Measurements from ENCODE around the gene SGCD.

SGCD gene

GRCh38 chr5:156363861-156364260, 36.9 kb downstream of the SGCD start:
- no peak for DNase-seq

GRCh38 chr5:156366521-156366920, 39.6 kb downstream of the SGCD start:
- no peak for DNase-seq

GRCh38 chr5:156367597-156367996, 40.6 kb downstream of the SGCD start:
- DNase-seq = no peak

DNA sequence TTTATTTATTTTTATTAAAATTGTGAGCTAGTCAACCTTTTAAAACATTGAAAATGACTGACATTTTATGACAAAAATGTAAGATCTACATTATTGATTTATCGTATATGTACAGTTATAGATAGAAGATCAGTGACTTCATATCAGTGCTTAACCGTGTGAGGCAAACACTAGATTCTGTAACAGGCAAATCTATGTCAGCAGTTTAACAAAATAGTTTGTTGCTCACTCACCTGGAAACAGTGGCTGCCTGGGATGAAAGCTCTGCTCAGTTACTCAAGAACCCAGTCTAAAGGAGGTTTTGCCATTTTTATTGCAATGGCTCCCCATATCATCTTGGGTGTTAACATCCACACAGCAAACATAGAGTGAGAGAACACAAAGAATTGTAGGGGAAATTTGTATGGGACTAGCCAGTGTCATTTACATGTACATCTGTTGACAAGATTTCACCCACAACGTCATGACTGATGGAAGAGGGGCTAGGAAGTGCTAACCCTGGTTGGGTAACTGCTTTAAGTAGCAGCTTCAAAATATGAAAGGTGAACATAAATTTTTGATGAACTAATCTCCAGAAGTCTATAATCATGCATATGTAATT, 49.0 kb downstream of the SGCD start:
- DNase-seq = no peak

GRCh38 chr5:156376751-156377150, 49.8 kb downstream of the SGCD start:
- DNase-seq = no peak

DNA sequence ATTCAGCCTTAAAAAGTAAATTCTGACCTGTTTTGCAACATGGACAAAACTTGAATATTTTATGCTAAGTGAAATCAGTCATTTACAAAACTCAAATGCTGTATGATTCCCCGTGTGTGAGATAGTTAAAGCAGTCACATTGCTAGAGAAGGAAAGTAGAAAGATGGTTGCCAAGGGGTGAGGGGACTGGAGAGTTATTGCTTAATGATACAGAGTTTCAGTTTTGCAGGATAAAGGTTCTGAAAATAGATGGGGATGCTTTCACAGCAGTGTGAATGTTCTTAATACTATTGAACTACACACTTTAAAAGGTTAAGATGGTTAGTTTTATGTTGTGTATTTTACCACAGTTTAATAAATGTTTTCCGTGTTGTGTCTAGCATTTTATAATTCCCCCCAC, 51.2 kb downstream of the SGCD start:
- no peak for DNase-seq

GRCh38 chr5:156379206-156379605, 52.2 kb downstream of the SGCD start:
- DNase-seq = no peak

DNA sequence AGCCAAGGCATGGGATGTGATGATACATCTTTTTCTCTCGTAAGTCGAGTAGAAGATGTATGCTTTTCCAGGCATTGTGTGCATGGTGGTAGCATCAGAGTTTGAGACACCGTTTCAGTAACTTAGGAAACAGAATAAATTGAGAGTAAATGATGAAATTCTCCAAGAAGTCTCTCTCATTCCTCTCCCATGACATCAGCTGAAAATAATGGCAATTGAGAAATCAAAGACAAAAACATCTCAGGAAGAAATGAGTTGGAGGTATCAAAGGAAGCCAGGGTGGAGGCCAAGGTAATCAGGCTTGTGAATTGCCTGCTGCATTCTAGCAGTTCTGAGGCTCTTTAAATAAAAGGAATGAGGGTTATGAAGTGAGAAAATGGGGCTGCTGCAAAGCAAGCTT, 53.9 kb downstream of the SGCD start:
- no peak for DNase-seq

DNA sequence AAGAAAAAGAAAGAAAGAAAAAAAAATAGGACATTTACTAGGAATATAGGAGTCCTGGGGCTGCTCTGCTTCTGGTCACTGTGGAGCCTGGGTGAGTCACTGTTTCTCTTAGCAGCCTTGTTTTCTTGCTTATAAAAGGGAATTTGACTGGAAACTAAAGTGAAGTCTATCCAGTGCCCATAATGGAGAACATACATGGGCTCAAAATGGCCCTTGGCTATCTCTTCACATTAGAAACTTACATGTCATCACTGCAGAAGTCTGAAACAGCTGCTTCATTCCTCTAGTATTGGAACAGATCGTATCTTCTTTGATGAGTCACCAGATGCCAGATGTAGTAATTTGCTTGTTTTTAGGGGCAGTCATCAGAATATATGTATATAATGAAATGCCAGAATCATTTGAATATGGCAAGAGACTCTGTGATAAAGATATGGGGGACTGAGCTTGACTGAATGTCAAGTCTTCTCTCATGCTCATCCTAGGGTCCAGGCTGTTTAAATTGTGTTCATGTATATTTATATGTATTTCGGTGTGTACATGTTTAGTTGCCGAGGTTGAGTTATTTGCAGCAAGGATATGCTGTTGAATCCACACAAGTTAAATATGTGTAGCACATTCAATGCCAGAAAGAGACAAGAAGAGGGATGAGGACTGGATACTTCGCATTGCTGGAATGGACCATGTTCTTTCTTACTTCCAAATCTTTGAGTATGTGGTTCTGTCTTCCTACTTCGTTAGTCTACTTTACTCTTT, 56.7 kb downstream of the SGCD start:
- no peak for DNase-seq

DNA sequence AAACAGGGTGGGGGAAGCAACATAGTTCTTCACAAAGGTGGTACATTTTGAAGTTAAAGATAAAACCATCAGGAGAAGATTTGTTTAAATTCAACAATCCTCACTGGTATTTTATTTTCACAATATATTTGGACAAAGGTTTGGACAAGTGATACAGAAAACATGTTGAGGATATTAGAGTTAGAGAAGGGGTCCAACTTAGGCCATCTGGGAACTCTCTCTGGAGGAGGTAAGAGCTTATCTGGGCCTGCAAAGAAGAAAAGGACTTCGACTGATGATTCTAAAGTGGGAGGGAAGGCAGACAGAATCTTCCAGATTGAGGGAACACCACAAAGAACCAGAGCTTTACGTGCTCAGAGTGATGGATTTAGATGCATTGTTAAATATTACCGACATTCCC, 58.5 kb downstream of the SGCD start:
- DNase-seq = no peak

DNA sequence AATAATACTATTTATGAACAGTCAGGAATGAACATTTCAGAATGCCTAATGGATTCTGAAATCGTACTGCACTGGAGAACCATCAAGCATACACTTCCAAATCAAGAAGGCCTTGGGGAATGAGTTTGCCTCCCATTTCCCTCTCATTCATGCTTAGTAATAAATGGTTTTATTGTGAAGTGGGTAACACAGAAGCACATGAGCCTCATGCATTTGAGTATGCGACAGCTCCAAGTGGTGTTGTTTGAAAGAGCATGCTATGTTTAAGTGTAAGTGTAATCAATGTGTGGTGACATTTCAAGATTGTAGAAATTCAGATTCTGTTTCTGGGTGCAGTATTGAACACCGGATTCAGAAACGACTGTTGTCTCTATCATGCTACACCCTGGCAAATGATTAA, 60.0 kb downstream of the SGCD start:
- DNase-seq = no peak

GRCh38 chr5:156387391-156387790, 60.4 kb downstream of the SGCD start:
- no peak for DNase-seq

DNA sequence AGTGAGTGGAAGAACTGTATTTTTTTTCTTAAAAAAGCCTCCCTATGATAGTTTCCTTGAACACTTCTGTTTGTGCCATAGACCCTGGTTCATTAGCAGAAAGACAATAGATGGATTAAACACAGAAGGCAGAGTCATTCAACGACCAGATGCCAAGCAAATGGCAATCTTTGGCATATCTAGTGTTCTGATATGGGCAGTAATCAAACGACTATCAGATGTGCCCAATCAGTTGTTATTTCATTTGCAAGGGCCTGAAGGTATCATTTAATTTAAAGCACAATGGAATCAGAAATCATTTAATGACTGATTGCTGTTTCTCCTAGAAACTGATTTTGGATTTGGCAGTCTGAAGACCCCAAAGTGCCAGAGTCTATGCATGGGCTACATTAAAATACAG, 61.3 kb downstream of the SGCD start:
- no peak for DNase-seq

GRCh38 chr5:156391139-156391538, 64.2 kb downstream of the SGCD start:
- DNase-seq = no peak

DNA sequence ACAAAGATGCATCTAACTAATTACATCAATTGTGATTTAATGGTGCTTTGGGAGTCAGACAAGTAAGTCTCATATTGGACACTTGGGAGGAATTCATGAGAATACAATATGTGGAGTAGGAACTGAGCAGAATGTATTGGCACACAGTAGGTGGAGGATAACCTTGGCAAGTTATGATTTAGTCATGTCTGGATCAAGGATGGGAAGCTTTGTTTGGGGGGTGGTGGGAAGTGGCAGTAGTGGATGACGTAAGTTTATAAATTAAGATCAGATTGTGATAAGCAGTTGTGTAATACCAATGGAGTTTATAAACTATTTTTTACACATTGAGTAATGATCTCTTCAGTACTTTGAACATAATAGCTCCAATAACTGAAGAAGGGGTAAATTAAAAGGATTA, 67.0 kb downstream of the SGCD start:
- no peak for DNase-seq

DNA sequence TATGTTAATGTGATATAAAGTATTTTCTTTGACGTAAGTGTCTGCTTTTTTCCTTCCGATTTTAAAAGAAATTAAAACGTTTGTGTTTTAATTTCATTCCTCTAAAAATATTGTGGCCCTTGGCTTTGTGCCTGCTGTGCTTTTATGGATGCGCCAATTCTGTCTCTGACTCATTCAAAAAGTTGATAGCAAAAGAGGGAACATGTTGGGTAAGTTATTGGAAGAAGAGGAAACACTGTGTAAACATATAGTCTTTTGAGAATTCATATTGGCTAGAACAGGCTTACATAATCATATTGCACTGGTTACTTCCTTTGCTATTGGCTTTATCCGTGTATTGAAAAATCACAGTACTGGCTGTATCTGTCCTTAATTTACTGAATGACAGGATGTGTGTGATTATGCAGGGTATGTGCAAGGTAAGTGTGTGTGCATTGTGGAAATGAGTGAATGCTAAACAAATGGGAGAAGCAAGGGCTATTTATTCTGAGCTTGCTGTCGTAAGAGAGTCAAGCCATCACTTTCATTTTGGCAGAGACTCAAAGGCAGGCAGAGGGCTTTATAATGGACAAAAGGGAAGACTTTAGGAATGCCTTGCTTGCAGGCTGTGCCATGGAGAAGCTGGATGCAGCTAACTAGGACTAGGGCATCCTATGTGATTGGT, 67.8 kb downstream of the SGCD start:
- DNase-seq = no peak

DNA sequence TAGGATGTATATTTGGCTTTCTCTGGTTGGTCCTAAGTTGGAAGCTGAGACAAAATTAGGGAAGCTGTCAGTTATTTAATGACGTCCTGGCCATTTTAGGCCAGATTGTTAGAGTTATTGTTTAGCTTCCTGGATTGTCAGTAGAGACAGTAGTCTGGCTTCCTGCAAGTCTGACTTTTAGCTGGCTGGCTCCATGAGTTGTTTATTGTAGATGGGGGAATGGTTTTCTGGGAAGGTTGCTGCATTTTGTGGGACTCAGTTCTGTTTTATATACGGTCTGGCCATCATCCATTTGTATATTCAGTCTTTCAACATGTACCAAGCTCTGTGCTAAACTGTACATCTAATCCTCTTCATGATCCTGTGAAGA, 68.3 kb downstream of the SGCD start:
- no peak for DNase-seq

DNA sequence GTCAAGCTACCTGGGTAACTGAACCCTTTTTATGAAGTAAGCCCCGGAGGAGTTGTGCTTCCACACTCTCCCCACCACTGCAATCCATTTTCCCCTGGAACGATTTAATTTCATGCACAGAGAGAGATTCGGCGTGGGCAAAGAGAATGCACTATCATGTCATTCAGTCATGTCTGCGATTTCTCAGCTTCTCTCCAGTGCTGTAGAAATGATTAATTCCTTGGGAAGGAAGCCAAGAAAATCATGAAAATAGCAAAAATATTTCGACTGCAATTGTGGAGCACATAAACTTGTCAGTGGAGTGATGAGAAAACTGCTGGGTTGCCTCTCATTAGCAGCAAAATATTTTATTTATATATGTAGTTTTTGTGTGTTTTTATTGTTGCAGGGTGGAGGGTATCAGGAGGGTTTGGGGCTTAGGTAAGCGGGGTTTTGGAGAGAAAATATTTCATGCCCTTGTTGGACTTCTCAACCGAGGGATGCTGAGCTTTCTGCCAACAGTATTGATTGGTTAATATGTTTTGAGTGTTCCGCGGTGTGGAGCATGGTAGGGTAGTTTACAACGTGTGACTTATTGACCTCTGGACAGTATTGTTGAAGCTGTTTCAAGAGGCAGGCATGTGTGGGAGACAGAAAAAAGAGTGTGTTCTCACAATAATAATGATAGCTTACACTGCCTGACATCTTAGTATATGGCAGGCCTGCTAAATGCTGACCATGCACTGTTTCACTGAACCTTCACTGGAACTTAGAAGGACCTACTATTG, 69.3 kb downstream of the SGCD start:
- no peak for DNase-seq

GRCh38 chr5:156396830-156397081, 69.8 kb downstream of the SGCD start:
- DNase-seq = no peak

DNA sequence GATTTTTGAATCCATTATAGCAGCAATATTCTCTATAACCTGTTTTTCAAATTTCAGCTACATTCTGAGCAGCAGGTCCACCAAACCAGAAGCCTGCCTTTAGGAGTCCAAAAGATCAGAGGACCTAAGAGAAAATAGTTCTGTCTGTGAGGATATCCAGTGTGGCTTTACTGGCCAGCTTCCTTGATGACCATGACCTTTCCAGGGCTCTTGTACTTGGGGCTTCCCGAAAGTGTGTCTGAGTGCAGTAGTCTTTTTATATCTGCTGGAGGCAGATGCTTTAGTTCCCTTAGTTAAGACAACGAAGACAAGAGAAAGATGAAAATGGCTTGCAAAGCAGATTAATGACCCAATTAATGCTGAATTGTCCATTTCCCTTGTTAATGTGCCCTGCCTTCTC, 72.4 kb downstream of the SGCD start:
- no peak for DNase-seq

DNA sequence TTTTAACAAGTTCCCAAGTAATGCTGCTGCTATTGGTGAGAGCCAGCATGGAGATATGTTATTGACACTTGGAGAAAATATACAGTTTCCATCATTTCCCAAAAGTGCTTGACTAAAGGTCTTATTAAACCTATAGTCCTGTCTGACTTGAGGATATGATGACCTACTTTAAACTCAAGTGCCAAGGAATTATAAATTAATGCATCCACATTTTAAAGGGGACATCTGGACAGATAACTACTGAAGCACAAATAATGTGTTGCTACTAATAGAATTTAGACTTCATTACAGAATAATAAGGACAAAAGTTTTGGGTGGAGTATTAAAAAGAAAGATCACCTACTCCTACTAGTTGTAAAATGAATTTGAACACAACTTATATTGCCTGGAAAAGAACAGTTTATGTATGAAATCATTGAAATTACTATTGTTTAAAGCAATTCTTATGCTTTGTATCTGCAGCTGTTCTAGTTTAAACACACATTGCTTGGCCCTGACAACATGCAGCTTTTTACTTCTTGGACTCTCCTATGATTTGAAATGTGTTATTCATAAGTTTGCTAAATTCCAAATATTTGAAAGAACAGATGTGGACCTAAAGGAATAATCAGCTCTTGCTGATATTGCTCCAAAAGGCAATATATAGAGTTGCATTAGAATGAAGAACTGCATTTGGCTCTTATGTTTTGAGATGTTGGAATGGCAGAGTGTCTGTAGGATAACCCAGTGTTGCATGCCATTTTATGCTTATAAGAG, 73.4 kb downstream of the SGCD start:
- DNase-seq = no peak

DNA sequence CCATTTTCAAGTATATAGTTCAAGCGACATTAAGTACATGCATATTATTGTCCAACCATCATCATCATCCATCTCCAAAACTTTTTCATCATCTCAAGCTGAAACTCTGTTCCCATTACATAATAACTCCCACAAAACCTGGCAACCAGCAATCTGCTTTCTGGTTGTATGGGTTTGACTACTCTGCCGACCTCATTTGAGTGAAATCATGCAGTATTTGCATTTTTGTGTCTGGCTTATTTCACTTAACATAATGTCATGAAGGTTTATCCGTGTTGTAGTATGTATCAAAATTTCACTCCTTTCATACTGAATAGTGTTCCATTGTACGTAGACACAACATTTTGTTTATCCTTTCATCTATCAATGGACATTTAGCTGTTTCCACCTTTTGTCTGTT, 74.8 kb downstream of the SGCD start:
- no peak for DNase-seq

- DNase-seq = no peak
Observed at GRCh38 chr5:156402387-156402921, 75.5 kb downstream of the SGCD start.

All from activated naive CD4-positive, alpha-beta T cell (primary cell).